BE2C (cell line): Measurements from ENCODE around the gene DNM1L.

Experiments
- DNase-seq: peaks from one replicate; pipeline ENCODE4 v3.0.0-alpha.2; 2020
- H3K27me3 ChIP-seq: fragments of 250-450 bp; sonication (Bioruptor Pico); 2 replicates; pipeline ENCODE4 v1.5.1; 2020; ENCODE audit warnings: mild to moderate bottlenecking
- H3K36me3 ChIP-seq: fragments of 250-450 bp; sonication (Bioruptor Pico); 2 replicates; pipeline ENCODE4 v1.5.1; 2020; ENCODE audit warnings: mild to moderate bottlenecking
- H3K4me1 ChIP-seq: fragments of 250-450 bp; sonication (Bioruptor Pico); 2 replicates; pipeline ENCODE4 v1.5.1; 2020
- H3K4me3 ChIP-seq: 2 replicates; pipeline ENCODE4 v1.5.1; 2011; ENCODE audit warnings: low read depth, low read length
- H3K9me3 ChIP-seq: fragments of 250-450 bp; sonication (Bioruptor Pico); 2 replicates; pipeline ENCODE4 v1.5.1; 2020
- TF ChIP-seq, protein P1 (sequence below): IDR thresholded peaks from 2 replicates; pipeline ENCODE4 v1.5.1; 2012; ENCODE audit warnings: mild to moderate bottlenecking, low read depth, low read length

DNM1L gene

DNA sequence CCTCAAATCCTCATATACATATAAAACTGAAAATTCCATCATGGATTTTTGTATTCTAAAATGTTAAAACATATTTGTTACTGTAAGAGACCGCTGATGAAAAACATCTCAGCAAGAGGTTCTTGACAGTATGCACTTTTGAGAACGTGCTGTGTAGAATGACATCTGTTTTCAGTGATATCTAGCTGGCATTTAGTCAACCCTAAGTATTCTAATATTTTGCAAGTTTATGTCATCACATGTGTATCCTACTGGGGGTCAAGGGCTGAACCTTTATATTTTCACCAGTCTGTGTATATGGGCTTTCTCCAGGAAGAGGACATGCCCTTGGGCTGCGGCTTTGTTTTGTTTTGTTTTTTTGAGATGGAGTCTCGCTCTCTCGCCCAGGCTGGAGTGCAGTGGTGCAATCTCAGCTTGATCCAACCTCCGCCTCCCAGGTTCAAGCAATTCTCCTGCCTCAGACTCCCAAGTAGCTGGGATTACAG lies 98.6 kb downstream of the DNM1L start:
- TF ChIP-seq, protein P1, sequence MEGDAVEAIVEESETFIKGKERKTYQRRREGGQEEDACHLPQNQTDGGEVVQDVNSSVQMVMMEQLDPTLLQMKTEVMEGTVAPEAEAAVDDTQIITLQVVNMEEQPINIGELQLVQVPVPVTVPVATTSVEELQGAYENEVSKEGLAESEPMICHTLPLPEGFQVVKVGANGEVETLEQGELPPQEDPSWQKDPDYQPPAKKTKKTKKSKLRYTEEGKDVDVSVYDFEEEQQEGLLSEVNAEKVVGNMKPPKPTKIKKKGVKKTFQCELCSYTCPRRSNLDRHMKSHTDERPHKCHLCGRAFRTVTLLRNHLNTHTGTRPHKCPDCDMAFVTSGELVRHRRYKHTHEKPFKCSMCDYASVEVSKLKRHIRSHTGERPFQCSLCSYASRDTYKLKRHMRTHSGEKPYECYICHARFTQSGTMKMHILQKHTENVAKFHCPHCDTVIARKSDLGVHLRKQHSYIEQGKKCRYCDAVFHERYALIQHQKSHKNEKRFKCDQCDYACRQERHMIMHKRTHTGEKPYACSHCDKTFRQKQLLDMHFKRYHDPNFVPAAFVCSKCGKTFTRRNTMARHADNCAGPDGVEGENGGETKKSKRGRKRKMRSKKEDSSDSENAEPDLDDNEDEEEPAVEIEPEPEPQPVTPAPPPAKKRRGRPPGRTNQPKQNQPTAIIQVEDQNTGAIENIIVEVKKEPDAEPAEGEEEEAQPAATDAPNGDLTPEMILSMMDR: no peak
- H3K4me1 ChIP-seq: no peaks in the 10 kb centered on the region
- H3K9me3 ChIP-seq: no peaks in the 10 kb centered on the region
- no peaks in the 10 kb centered on the region for H3K27me3 ChIP-seq
- no peak overlapping the region for H3K4me3 ChIP-seq
- H3K36me3 ChIP-seq: no peaks in the 10 kb centered on the region
- no peak for DNase-seq

DNA sequence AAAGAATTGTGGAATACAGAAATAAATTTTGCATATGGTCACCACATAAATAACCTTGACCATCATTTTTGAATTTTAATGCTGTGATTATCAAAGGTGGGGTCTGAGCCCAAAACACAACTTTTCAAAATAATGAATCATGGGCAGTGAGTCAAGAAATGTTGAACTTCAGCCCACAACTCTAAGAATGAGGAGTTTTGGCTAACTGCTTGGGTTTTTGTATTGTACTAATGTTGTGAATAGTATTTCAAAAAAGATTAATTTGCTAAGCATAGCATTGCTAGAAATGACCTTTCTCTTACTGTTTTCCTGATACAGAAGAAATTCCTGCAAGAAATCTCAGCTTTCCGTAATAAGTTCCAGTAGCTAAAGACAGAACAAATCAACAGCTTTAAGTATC lies 101.0 kb downstream of the DNM1L start:
- DNase-seq: no peak
- Histone ChIP-seq H3K4me1 (no peaks in the 10 kb centered on the region), H3K27me3 (no peaks in the 10 kb centered on the region), H3K9me3 (no peaks in the 10 kb centered on the region), H3K4me3 (no peak overlapping the region), H3K36me3 (no peaks in the 10 kb centered on the region)
- TF ChIP-seq, protein P1: no peak

DNA sequence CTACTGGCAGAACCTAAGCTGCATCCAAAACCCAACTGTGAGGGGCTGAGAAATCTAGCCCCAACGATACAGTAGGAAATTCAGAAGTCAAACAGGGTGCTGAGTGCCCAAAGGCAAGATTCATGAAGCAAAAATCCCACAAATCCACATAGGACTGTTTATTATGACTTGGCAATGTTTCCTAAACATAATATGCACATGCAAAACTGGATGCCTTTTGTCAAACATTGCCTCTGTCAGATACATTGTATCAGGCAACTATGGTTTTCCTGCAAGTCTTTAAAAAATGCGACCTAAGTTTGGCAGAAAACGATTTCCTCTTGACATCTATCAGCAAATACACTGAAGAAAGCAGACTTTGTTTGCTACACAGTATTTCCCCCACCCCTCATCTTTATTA lies 103.9 kb downstream of the DNM1L start:
- H3K4me3 ChIP-seq: no peak overlapping the region
- TF ChIP-seq, protein P1: no peak
- no peaks in the 10 kb centered on the region for H3K27me3 ChIP-seq
- H3K4me1 ChIP-seq: no peaks in the 10 kb centered on the region
- H3K9me3 ChIP-seq: no peaks in the 10 kb centered on the region
- H3K36me3 ChIP-seq: no peaks in the 10 kb centered on the region
- DNase-seq: no peak

DNA sequence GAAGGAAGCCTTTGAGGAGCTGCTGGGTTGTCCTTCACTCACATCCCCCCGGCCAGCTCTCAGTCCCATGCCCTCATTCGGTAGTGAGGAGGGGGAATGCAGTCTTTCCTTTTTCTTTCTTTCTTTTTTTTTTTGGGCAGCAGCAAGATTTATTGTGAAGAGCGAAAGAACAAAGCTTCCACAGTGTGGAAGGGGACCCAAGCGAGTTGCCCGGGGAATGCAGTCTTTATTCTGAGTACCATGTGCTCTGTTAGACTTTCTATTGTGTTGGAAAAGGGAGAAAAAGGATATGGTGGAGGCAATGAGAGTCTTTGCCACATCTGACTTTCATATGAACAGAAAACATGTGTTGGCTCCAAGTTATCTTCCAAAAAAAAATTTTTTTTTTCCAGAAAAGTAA lies 106.5 kb downstream of the DNM1L start:
- no peaks in the 10 kb centered on the region for H3K9me3 ChIP-seq
- no peak overlapping the region for H3K4me3 ChIP-seq
- TF ChIP-seq, protein P1: no peak
- H3K36me3 ChIP-seq: no peaks in the 10 kb centered on the region
- no peak for DNase-seq
- H3K27me3 ChIP-seq: no peaks in the 10 kb centered on the region
- H3K4me1 ChIP-seq: no peaks in the 10 kb centered on the region

DNA sequence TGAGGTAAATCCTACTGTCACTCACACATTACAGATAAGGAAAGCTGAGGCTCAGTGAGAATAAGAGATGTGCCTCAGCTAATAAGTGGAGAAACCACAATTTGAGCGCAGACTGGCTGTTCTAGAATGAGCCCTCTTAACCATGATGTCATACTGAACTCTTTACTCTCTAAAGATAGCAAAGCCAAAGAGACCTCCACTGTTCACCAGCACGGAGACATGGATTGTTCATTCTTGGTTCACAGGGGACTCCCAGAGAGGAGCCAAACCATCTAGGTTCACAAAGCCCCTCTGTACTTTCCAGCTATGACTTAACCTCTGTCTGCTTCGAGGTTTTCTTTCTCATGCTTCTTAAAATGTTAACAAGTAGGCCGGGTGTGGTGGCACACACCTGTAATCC lies 109.3 kb downstream of the DNM1L start:
- Histone ChIP-seq H3K4me3 (no peak overlapping the region), H3K9me3 (no peaks in the 10 kb centered on the region), H3K27me3 (no peaks in the 10 kb centered on the region), H3K36me3 (no peaks in the 10 kb centered on the region), H3K4me1 (no peaks in the 10 kb centered on the region)
- TF ChIP-seq, protein P1: no peak
- no peak for DNase-seq

DNA sequence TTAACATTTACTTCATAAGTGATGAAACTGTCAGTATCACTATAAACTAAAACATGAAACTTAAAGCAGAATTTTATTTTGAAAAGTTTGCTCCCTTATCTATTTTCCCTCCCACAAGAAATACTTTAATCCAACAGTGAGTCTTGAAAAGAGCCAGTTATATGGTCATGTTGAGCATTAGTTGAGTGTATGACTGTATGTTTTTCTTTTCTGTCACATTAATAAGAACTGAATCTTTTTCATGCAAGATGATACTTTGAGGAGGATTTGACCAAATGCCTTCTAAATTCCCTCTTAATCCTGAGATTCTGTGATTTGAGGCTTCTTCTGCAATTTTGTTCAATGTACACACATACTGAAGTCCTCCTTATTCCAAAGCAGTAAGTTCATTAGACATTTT lies 110.3 kb downstream of the DNM1L start:
- H3K4me3 ChIP-seq: no peak overlapping the region
- TF ChIP-seq, protein P1: no peak
- DNase-seq: no peak
- H3K9me3 ChIP-seq: no peaks in the 10 kb centered on the region
- no peaks in the 10 kb centered on the region for H3K4me1 ChIP-seq
- no peaks in the 10 kb centered on the region for H3K36me3 ChIP-seq
- no peaks in the 10 kb centered on the region for H3K27me3 ChIP-seq
